Measurements from ENCODE around the gene CHST8.
"Not testable (repeated sequence)": the region's sequence is repeated elsewhere in the genome, so short reads cannot be mapped to it uniquely, and the experiment has no call there.

Gene CHST8

DNA sequence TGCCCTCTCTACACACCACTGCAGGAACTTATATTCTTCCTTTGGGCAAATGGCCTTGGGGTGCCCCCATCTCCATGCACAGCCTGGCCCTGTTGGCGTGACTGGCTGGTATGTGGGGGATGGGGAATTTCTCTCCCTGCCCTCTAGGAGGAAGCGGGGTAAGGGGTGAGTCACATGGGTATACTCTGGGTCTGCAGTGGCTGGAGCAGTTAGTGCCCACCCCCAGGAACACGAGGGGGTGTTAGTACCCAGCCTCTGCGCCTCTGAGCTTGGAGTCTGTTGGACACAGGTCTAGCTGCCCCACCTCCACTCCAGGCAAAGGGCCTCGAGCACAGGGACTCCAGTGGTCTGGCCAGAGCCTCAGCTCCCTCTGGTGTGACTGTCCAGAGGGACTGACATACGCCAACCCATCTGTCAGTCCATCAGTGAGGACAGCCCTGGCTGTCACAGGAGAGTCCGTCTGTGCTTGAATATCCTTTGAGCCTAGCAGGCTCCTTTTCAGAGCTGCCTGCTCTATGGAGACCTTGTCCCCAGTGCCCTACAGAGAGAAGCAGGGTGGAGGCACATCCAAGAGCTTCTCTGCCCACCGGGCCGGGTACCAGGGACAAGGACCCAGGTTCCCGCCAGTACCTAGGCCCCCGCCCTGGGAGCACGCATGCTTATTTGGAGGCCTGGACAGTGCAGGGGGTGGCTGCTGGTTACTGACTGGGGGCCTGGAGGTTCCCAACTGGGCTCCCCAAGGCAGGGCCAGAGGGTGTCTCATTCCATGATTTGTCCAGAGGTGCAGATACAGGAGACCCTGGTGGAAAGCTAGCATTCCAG lies 66.6 kb downstream of the CHST8 start:
- TF ChIP-seq, protein P1, sequence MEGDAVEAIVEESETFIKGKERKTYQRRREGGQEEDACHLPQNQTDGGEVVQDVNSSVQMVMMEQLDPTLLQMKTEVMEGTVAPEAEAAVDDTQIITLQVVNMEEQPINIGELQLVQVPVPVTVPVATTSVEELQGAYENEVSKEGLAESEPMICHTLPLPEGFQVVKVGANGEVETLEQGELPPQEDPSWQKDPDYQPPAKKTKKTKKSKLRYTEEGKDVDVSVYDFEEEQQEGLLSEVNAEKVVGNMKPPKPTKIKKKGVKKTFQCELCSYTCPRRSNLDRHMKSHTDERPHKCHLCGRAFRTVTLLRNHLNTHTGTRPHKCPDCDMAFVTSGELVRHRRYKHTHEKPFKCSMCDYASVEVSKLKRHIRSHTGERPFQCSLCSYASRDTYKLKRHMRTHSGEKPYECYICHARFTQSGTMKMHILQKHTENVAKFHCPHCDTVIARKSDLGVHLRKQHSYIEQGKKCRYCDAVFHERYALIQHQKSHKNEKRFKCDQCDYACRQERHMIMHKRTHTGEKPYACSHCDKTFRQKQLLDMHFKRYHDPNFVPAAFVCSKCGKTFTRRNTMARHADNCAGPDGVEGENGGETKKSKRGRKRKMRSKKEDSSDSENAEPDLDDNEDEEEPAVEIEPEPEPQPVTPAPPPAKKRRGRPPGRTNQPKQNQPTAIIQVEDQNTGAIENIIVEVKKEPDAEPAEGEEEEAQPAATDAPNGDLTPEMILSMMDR (IDR thresholded peaks at IDR 0.05; ENCODE audit: low read depth, low read length): no peak
- DNase-seq (ENCODE audit: extremely low read depth, low read depth): no peak

DNA sequence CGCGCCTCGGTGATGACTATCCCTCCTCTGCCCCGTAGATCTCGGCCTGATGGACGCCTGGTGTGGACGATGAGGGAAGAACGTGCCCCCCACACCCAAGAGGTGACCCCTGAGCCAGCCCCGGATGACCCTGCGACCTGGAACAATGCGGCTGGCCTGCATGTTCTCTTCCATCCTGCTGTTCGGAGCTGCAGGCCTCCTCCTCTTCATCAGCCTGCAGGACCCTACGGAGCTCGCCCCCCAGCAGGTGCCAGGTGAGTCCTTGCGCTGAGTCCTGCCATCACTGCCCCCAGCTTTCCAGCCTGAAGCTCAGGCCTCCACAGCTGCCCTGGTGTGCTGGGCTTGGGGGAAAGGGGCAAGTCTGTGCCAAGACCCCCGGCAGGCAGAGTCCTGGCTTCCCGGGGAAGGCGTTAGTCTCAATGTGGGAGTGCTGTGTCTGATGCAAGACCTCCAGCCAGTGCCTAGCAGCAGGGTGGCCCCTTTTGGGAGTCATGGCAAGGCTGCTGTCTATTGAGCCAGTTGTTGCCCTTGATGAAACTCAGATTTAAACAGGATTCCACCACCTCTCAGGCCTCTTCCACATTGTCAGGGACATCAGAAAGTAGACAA lies 67.5 kb downstream of the CHST8 start:
- no peak for DNase-seq (ENCODE audit: extremely low read depth, low read depth)
- TF ChIP-seq, protein P1 (IDR thresholded peaks at IDR 0.05; ENCODE audit: low read depth, low read length): no peak

DNA sequence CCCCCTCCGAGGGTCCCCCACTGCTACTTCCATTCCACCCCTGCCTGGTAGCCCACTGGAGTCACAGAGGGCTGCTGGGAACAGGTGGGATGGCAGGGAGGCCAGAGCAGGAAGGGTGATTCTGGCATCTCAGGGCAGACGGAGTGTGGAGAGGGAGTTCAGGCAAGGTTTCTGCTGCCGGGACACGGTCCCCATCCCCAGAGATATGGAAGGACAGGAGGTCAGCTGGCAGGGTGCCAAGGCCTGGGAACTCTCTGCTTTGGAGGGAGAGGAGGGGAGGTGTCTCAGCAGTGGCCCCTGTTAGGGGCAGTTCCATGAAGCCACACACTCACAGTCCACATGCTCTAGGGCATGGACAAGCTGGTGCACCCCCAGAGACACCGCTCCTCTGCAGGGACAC lies 68.1 kb downstream of the CHST8 start:
- TF ChIP-seq, protein P1 (IDR thresholded peaks at IDR 0.05; ENCODE audit: low read depth, low read length): no peak
- DNase-seq (ENCODE audit: extremely low read depth, low read depth): no peak

DNA sequence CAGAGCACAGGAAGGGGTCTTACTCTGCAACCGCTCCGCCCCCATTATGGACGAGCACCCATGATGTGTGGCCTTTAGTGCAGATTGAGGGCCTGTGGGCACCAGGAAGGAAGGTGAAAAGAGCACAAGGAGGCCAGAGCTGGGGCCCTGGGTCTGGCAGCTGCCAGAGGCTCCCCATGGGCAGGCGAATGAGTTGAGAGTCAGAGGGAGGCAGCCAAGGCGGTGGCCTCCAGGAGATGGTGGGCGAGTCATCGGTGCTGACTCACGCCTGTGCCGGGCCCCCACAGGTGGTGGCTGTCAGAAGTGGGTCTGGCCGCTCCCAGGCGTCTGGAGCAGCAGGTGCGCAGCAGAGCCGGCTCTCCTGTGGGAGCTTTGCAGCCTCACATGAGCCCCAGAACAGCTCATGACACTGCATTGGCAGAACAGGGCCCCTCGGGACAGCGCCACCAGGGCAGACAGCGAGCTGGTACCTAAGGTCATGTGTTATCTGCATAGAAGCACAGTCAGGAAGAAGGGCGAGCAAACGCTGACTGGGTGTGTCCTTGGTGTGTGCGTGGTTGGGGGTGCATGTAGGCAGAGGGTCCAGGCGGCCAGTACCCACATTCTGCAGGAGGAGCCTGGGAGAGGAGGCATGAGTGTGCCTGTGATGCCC lies 68.8 kb downstream of the CHST8 start:
- DNase-seq (ENCODE audit: extremely low read depth, low read depth): no peak
- TF ChIP-seq, protein P1 (IDR thresholded peaks at IDR 0.05; ENCODE audit: low read depth, low read length): no peak

DNA sequence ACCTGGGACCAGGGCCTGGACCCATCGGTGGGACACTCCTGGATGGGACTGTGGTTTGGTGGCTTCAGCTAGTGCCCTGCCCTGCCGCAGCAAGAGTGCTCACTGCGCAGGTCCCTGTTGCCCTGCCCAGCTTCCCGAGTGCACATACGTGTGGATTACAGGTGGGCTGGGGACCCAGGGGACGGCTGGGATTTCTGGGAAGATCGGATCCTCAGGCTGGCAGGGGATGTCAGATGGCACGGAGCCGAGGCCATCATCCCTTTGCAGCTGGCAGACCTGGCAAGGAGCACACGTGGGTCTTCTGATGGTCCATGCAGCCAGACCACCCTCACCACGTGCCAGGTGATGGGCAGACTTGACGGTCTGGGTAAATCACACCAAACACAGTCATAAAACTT lies 69.3 kb downstream of the CHST8 start:
- no peak for DNase-seq (ENCODE audit: extremely low read depth, low read depth)
- TF ChIP-seq, protein P1 (IDR thresholded peaks at IDR 0.05; ENCODE audit: low read depth, low read length): no peak

DNA sequence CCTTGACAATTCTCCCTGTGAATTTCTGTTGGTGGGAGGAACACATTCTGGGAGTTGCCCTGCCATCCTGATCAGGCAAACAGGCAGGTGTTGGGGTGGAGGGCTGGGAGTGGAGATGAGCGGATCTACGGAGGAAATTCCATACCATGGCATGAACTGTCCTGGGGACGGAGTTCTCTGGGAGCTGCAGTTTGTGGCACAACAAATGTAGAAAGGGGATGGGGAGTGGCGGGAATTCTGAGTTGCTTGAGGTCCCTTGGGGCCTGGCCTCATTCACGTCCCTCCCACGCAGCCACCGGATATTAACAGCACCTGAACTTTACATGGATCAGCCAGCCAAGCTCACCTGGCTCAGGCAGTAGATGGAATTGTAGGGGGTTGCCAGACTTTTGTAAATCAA lies 70.0 kb downstream of the CHST8 start:
- TF ChIP-seq, protein P1 (IDR thresholded peaks at IDR 0.05; ENCODE audit: low read depth, low read length): no peak
- no peak for DNase-seq (ENCODE audit: extremely low read depth, low read depth)

DNA sequence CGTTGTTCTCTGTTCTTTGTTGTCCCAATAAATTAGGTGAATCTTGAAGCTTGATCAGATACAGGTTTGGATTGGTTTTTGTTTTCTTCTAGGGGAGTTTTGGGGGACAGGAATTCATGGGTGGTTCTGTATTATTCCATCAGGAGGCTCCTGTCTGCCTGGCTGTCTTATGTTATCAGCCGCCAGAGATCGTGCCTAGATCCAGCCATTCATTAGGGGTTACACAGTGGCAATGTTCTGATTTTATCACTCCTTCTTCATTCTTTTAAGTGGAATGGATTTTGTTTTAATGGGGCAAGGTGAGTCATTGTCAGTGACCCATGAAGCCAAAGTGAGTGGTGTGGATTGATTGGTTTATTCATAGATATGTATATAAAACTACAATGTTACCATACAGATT lies 71.9 kb downstream of the CHST8 start:
- TF ChIP-seq, protein P1 (IDR thresholded peaks at IDR 0.05; ENCODE audit: low read depth, low read length): no peak

DNA sequence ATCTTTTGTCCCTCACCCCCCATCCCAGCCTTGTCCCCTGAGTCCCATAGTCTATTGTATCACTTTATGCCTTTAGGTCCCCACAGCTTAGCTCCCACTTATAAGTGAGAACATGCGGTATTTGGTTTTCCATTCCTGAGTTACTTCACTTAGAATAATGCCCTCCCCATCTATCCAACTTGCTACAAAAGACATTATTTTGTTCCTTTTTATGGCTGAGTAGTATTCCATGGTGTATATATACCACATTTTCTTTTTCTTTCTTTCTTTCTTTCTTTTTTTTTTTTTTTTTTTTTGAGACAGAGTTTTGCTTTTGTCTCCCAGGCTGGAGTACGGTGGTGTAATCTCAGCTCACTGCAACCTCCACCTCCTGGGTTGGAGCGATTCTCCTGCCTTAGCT lies 73.8 kb downstream of the CHST8 start:
- not testable (repeated sequence) for DNase-seq (ENCODE audit: extremely low read depth, low read depth)

More for the DNA sequence above, 71.9 kb downstream of the CHST8 start:
- no peak for DNase-seq (ENCODE audit: extremely low read depth, low read depth)
